ENCODE data around the gene MICAL3.
"Not testable (repeated sequence)": the region's sequence is repeated elsewhere in the genome, so short reads cannot be mapped to it uniquely, and the experiment has no call there.

The MICAL3 gene

DNA sequence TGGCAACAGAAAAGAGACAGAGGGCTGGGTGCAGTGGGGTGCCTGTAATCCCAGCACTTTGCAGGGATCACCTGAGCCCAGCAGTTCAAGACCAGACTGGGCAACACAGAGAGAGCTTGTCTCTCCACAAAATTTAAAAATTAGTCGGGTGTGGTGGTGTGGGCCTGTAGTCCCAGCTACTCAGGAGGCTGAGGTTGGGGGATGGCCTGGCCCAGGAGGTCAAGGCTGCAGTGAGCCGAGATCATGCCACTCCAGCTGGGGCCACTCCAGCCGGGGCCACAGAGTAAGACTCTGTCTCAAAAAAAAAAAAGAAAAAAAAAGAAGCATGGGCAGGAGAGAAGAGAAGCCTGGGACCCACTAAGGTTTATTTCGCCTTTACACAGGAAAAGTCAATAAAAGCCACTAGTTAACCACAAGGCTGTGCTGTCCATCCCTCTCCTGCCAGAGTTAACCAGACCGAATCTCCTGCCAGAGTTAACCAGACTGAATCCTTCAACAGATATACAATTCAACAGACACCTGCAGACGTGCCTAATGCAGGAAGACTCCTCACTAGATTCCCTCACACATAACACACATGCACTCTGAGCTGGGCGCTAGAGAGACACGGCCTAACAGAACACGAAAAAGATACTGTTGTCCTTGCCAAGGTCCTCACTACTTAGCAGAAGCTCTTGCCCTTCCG is 29.8 kb downstream of the MICAL3 start:
- H3K27ac ChIP-seq (replicated peaks): no peak overlapping the region
- no peak for TF ChIP-seq SPI1 (IDR thresholded peaks at IDR 0.05; ENCODE audit: borderline replicate concordance, low read depth)
- no peak for TF ChIP-seq POLR2AphosphoS5 (IDR thresholded peaks at IDR 0.05; ENCODE audit: low read depth)
- no peak for TF ChIP-seq CTCF (IDR thresholded peaks at IDR 0.05; ENCODE audit: insufficient read depth, low read length)
- no peak for TF ChIP-seq GABPA (IDR thresholded peaks at IDR 0.05; ENCODE audit: low read depth)
- TF ChIP-seq REST (IDR thresholded peaks at IDR 0.05; ENCODE audit: insufficient replicate concordance, low read depth): no peak

GRCh38 chr22:17992976-17993375 is 31.4 kb downstream of the MICAL3 start:
- not testable (repeated sequence) for H3K27me3 ChIP-seq (ENCODE audit: insufficient read depth, poor library complexity, severe bottlenecking); DNase-seq (ENCODE audit: low read depth in 1 of 2, low spot score in 1 of 2); H3K4me3 ChIP-seq (replicated peaks; ENCODE audit: insufficient read depth, low read length); H3K27ac ChIP-seq (replicated peaks)

More for the DNA sequence above, 29.8 kb downstream of the MICAL3 start:
- Histone ChIP-seq H3K4me3 (replicated peaks; ENCODE audit: insufficient read depth, low read length) (no peak overlapping the region), H3K27me3 (ENCODE audit: insufficient read depth, poor library complexity, severe bottlenecking) (no peaks in the 10 kb centered on the region)
- no peak for DNase-seq (ENCODE audit: low read depth in 1 of 2, low spot score in 1 of 2)

- H3K4me3 ChIP-seq (replicated peaks; ENCODE audit: insufficient read depth, low read length); H3K27ac ChIP-seq (replicated peaks): not testable (repeated sequence)
Observed at GRCh38 chr22:17991992-17992391, 32.4 kb downstream of the MICAL3 start.

DNA sequence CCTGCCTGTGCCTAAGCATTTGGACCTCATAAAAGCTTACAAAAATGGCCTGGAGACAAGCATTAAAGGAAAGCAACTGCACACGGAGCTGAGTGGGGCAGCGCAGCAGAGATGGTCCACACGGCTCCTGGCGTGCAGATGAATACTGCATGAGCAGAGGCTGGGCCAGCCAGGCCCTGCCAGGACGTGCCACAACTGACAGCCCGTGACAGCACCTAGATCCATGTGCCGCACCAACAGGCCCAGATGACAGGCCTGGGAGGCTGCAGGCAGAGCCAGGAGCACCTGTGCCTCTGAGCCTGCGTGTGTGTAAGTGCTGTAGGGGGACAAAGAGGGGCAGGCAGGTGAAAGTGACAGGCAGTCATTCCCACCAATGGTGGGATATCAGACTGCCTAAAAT is 33.4 kb downstream of the MICAL3 start:
- no peak for TF ChIP-seq REST (IDR thresholded peaks at IDR 0.05; ENCODE audit: insufficient replicate concordance, low read depth)
- no peak for TF ChIP-seq CTCF (IDR thresholded peaks at IDR 0.05; ENCODE audit: insufficient read depth, low read length)
- no peak for TF ChIP-seq POLR2AphosphoS5 (IDR thresholded peaks at IDR 0.05; ENCODE audit: low read depth)
- TF ChIP-seq GABPA (IDR thresholded peaks at IDR 0.05; ENCODE audit: low read depth): no peak
- TF ChIP-seq SPI1 (IDR thresholded peaks at IDR 0.05; ENCODE audit: borderline replicate concordance, low read depth): no peak
- no peak for DNase-seq (ENCODE audit: low read depth in 1 of 2, low spot score in 1 of 2)
- Histone ChIP-seq H3K27ac (replicated peaks) (no peak overlapping the region), H3K4me3 (replicated peaks; ENCODE audit: insufficient read depth, low read length) (no peak overlapping the region), H3K27me3 (ENCODE audit: insufficient read depth, poor library complexity, severe bottlenecking) (no peaks in the 10 kb centered on the region)

More at GRCh38 chr22:17991992-17992391, 32.4 kb downstream of the MICAL3 start:
- H3K27me3 ChIP-seq (ENCODE audit: insufficient read depth, poor library complexity, severe bottlenecking); DNase-seq (ENCODE audit: low read depth in 1 of 2, low spot score in 1 of 2): not testable (repeated sequence)

DNA sequence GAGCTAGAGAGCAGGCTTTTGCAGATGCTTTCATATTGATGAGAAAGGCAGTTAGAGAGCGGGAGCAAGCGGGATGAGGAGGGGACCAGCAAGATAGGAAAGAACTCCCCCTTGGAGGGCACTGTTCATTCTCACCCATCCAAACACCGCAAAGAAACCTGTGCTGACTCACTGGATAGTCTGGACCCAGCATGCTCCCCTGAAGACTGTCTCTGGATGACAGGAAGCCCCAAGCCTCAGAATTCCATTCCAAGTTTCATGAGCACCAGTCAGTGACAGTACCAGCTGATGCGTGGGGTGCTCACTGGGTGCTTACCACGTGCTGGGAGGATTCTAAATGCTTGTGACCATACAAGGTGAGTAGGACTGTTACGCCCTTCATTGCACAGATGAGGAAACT is 34.2 kb downstream of the MICAL3 start:
- Histone ChIP-seq H3K27ac (replicated peaks) (no peak overlapping the region), H3K27me3 (ENCODE audit: insufficient read depth, poor library complexity, severe bottlenecking) (no peaks in the 10 kb centered on the region), H3K4me3 (replicated peaks; ENCODE audit: insufficient read depth, low read length) (no peak overlapping the region)
- TF ChIP-seq REST (IDR thresholded peaks at IDR 0.05; ENCODE audit: insufficient replicate concordance, low read depth): no peak
- no peak for TF ChIP-seq GABPA (IDR thresholded peaks at IDR 0.05; ENCODE audit: low read depth)
- DNase-seq (ENCODE audit: low read depth in 1 of 2, low spot score in 1 of 2): no peak
